Transverse colon (tissue), 4 donors: ENCODE data around the gene TMEM171. TPM values are rescaled to one million over a fixed set of nuclear protein-coding genes. Genes with fewer than 3 reads are reported as not detected.

Experiments
- DNase-seq: peaks from one replicate; pipeline ENCODE4 v3.0.0-alpha.2; 2019
- H3K27ac ChIP-seq, 4 donors: fragments of 200-600 bp; sonication (generic); 2 replicates each; pipeline ENCODE4 v1.5.1; 2016 to 2018; ENCODE audit warnings: inconsistent platforms in 4 of 4
- H3K27me3 ChIP-seq: fragments of 200-600 bp; sonication (generic); 2 replicates; pipeline ENCODE4 v1.5.1; 2017; ENCODE audit warnings: inconsistent platforms
- H3K36me3 ChIP-seq, 4 donors: fragments of 200-600 bp; sonication (generic); 2 replicates each; pipeline ENCODE4 v1.5.1; 2017 to 2019; ENCODE audit warnings: inconsistent platforms in 4 of 4
- H3K4me1 ChIP-seq, 4 donors: fragments of 200-600 bp; sonication (generic); 2 replicates each; pipeline ENCODE4 v1.5.1; 2017 to 2020; ENCODE audit warnings: inconsistent platforms in 4 of 4
- H3K4me3 ChIP-seq, 4 donors: fragments of 200-600 bp; sonication (generic); 1 replicate in 1 of 4; 2 replicates in 3 of 4; pipeline versions ENCODE4 v1.5.1 to v1.6.1; 2017 to 2019; ENCODE audit warnings: inconsistent platforms in 4 of 4
- H3K9me3 ChIP-seq, 2 donors: fragments of 200-600 bp; sonication (generic); 2 replicates each; pipeline ENCODE4 v1.5.1; 2017 to 2019; ENCODE audit warnings: inconsistent platforms in 2 of 2
- EP300 ChIP-seq: sonication (generic); formaldehyde crosslinking; IDR thresholded peaks from one replicate; pipeline ENCODE4 v1.6.1; 2017; ENCODE audit warnings: antibody characterized with exemption, low read depth
- POLR2A ChIP-seq: fragments of 450-650 bp; IDR thresholded peaks from one replicate; pipeline ENCODE4 v1.6.1; 2016; ENCODE audit warnings: antibody characterized with exemption, mild to moderate bottlenecking, moderate library complexity
- POLR2AphosphoS5 ChIP-seq, 3 donors: sonication (generic); formaldehyde crosslinking; IDR thresholded peaks; one replicate each; pipeline ENCODE4 v1.6.1; 2016; ENCODE audit warnings: antibody characterized with exemption in 3 of 3
- WGBS, 2 donors: methylation state at CpG; one replicate each; pipeline ENCODE4 v1.1.5; 2018; ENCODE audit warnings: low coverage in 1 of 2; 5-methylcytosine and 5-hydroxymethylcytosine counted together
- in situ Hi-C, 4 donors: fragments of 200-750 bp; cut with MboI; loops; one replicate each; pipeline versions ENCODE4 v1.15.0 to v1.15.1; 2017; ENCODE audit warnings: low sequenced_read_pairs in 3 of 4, low pct_ligation_motif_present in 1 of 4, low pct_unique_long_range_greater_than_20kb in 1 of 4
- intact Hi-C: fragments of 100-400 bp; cut with DNase I; formaldehyde crosslinking; loops from one replicate; pipeline ENCODE4 v1.15.1; 2023; ENCODE audit warnings: low total_unique reads
- total RNA-seq, 4 donors: library from RNA; depleted of rRNA; stranded (reverse); fragments of >200 nt; gene quantifications; one replicate each; pipeline ENCODE4 v1.1.0, GENCODE V29; 2016
- TF ChIP-seq, protein P1 (sequence below), 5 experiments: fragments of 200-600 bp in 3 of 5; fragments of 450-650 bp in 2 of 5; sonication (generic) in 3 of 5; IDR thresholded peaks; 1 replicate in 2 of 5; 2 replicates in 3 of 5; pipeline ENCODE4 v1.5.1; 2016 to 2017; ENCODE audit warnings: antibody characterized with exemption in 5 of 5, inconsistent platforms in 3 of 5, mild to moderate bottlenecking in 2 of 5, moderate library complexity in 1 of 5

The TMEM171 gene
- total RNA-seq, 4 donors from 2014 or later, result 32.8 to 179 (median 114) TPM

DNA sequence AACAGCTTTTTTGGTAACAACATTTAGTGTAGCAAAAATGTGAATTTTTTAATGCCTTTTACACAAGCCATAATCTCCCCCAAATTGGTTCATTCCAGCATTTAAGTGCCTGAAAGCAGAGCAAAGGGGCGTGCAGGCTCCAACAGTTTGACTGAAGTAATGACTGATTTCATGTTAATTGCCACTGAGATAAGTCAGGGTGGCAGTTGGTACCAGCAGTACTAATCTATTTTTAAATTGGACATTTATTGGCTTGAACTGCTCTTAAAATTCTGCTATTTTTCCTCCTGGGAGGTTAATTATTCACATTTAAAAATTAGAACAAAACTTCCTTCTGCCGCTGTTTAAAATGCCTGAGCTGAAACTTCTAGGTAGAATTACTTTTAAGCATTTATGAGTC lies 12.4 kb downstream of the TMEM171 start:
- in situ Hi-C loops (no loop called here), intact Hi-C loops (no loop called here)
- H3K27me3 ChIP-seq, result no peaks in the 10 kb centered on the region
- peaks cover 0 to 26% (median 7%) of the 10 kb centered on the region in 4 donors for H3K4me1 ChIP-seq
- H3K9me3 ChIP-seq, result no peaks in the 10 kb centered on the region
- H3K36me3 ChIP-seq, result no peaks in the 10 kb centered on the region
- 61 to 79% methylated on average over 2 of the region's 2 CpGs for WGBS, 2 donors
- H3K4me3 ChIP-seq, result no peak overlapping the region
- no peak overlapping the region for H3K27ac ChIP-seq
- TF ChIP-seq POLR2A, result no peak
- DNase-seq, result no peak

- Histone ChIP-seq H3K4me1 (peaks cover 0 to 27% (median 9%) of the 10 kb centered on the region in 4 donors), H3K36me3 (no peaks in the 10 kb centered on the region), H3K27me3 (no peaks in the 10 kb centered on the region), H3K9me3 (no peaks in the 10 kb centered on the region), H3K4me3 (no peak overlapping the region), H3K27ac (no peak overlapping the region)
- no peak for TF ChIP-seq POLR2AphosphoS5 (IDR thresholded peaks at IDR 0.05)
- no peak for TF ChIP-seq POLR2A
- no peak for TF ChIP-seq EP300
- TF ChIP-seq, protein P1, sequence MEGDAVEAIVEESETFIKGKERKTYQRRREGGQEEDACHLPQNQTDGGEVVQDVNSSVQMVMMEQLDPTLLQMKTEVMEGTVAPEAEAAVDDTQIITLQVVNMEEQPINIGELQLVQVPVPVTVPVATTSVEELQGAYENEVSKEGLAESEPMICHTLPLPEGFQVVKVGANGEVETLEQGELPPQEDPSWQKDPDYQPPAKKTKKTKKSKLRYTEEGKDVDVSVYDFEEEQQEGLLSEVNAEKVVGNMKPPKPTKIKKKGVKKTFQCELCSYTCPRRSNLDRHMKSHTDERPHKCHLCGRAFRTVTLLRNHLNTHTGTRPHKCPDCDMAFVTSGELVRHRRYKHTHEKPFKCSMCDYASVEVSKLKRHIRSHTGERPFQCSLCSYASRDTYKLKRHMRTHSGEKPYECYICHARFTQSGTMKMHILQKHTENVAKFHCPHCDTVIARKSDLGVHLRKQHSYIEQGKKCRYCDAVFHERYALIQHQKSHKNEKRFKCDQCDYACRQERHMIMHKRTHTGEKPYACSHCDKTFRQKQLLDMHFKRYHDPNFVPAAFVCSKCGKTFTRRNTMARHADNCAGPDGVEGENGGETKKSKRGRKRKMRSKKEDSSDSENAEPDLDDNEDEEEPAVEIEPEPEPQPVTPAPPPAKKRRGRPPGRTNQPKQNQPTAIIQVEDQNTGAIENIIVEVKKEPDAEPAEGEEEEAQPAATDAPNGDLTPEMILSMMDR (IDR thresholded peaks at IDR 0.05), result no peak
- intact Hi-C loops, result no loop called here
- no peak for DNase-seq
- 94 to 100% methylated on average over 2 to 3 of the region's 3 CpGs for WGBS, 2 donors
- in situ Hi-C loops, result no loop called here
Observed at GRCh38 chr5:73135021-73135420, 14.6 kb downstream of the TMEM171 start.

GRCh38 chr5:73135429-73136054 lies 15.2 kb downstream of the TMEM171 start:
- DNase-seq, result no peak
- intact Hi-C loops, result no loop called here
- no peaks in the 10 kb centered on the region for H3K36me3 ChIP-seq
- no peak overlapping the region for H3K4me3 ChIP-seq
- WGBS, 2 donors, result 60% methylated on average over 6 of the region's 6 CpGs; no CpG with 5 or more reads in 1 of the 2 donors
- no peaks in the 10 kb centered on the region for H3K27me3 ChIP-seq
- in situ Hi-C loops, result no loop called here
- no peaks in the 10 kb centered on the region for H3K9me3 ChIP-seq
- TF ChIP-seq, protein P1 (IDR thresholded peaks at IDR 0.05), result peak in 3 of 5 experiments; percentile 23 to 35 (median 31)
- no peak for TF ChIP-seq POLR2AphosphoS5 (IDR thresholded peaks at IDR 0.05)
- TF ChIP-seq EP300, result no peak
- no peak overlapping the region for H3K27ac ChIP-seq
- peaks cover 0 to 24% (median 9%) of the 10 kb centered on the region in 4 donors for H3K4me1 ChIP-seq

DNA sequence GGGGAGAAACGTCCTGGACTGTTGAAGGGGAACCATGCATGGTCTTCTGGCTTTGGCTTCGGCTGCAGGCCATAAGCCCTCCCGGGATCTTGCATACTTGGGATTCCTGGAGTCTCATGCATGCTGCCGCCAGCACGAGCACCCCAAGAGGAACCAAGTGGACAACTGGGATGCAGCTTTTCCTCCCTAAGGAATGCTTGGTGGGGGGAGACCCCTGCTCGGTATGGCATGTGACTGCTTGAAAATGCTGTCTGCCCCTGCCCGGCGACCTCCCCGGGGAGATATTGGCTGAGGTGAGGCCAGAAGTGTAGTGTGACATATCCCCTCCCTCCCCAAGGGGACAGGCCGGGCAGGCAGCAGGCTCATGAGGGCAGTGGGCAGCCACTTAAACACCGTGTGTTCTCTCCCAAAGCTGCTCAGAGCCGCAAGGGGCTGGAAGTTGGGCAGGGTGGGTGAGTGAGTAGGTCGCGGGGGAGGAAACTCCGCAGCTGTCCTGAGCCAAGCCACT lies 15.7 kb downstream of the TMEM171 start:
- no peak for TF ChIP-seq POLR2A
- TF ChIP-seq, protein P1 (IDR thresholded peaks at IDR 0.05), result no peak
- TF ChIP-seq POLR2AphosphoS5 (IDR thresholded peaks at IDR 0.05), result no peak
- no peak for TF ChIP-seq EP300
- H3K36me3 ChIP-seq, result no peaks in the 10 kb centered on the region
- peaks cover 0 to 24% (median 9%) of the 10 kb centered on the region in 4 donors for H3K4me1 ChIP-seq
- no peak overlapping the region for H3K27ac ChIP-seq
- H3K27me3 ChIP-seq, result no peaks in the 10 kb centered on the region
- DNase-seq, result no peak
- WGBS, 2 donors, result 60 to 71% methylated on average over 1 to 15 of the region's 15 CpGs
- H3K9me3 ChIP-seq, result no peaks in the 10 kb centered on the region
- in situ Hi-C loops, result no loop called here
- intact Hi-C loops, result no loop called here
- H3K4me3 ChIP-seq, result no peak overlapping the region
